Left lung (tissue), 10 donors: ENCODE results near the gene FCAMR. TPM values are rescaled to one million over a fixed set of nuclear protein-coding genes. Genes with fewer than 3 reads are reported as not detected.

ENCODE experiments used
- ATAC-seq: fragments of 200-7000 bp; cut with Tn5 transposase; one replicate; pipeline ENCODE4 v1.9.1; 2020; ENCODE audit warnings: moderate library complexity
- DNase-seq, 4 donors: peaks; one replicate each; pipeline ENCODE4 v3.0.0-alpha.2; 2013 to 2020
- H3K27ac ChIP-seq, 2 donors: fragments of 200-600 bp; sonication (generic) in 1 of 2; one replicate each; pipeline versions ENCODE4 v1.5.0 to v1.8.0; 2020 to 2021
- H3K27me3 ChIP-seq, 2 donors: fragments of 200-600 bp; sonication (generic) in 1 of 2; one replicate each; pipeline versions ENCODE4 v1.5.0 to v1.8.0; 2020 to 2021
- H3K36me3 ChIP-seq, 2 donors: fragments of 200-600 bp; sonication (generic) in 1 of 2; one replicate each; pipeline versions ENCODE4 v1.5.0 to v1.8.0; 2020 to 2021
- H3K4me1 ChIP-seq, 2 donors: fragments of 200-600 bp; one replicate each; pipeline ENCODE4 v1.8.0; 2021
- H3K4me3 ChIP-seq, 2 donors: fragments of 200-600 bp; sonication (generic) in 1 of 2; one replicate each; pipeline versions ENCODE4 v1.5.0 to v1.8.0; 2020 to 2021; ENCODE audit warnings: mild to moderate bottlenecking in 1 of 2
- H3K9me3 ChIP-seq, 2 donors: fragments of 200-600 bp; sonication (generic) in 1 of 2; one replicate each; pipeline versions ENCODE4 v1.5.0 to v1.8.0; 2020 to 2021
- intact Hi-C, 2 donors: fragments of 100-400 bp; cut with DNase I; formaldehyde crosslinking; loops; one replicate each; pipeline versions ENCODE4 v1.11.2 to v1.14.2; 2022
- polyA plus RNA-seq, 6 donors: library from polyadenylated mRNA; unstranded; fragments of 120-200 nt; gene quantifications; one replicate each; pipeline ENCODE4 v1.2.1, GENCODE V29; 2013; ENCODE audit not compliant: insufficient read length in 6 of 6
- total RNA-seq, 2 donors: library from RNA; stranded (reverse); fragmentation: NEBNext Ultra II Directional; extraction: Animal tissue kit (Norgen Biotek cat#: 25700); gene quantifications; one replicate each; pipeline ENCODE4 v1.2.1, GENCODE V29; 2021
- TF ChIP-seq, protein P1 (sequence below), 2 donors: fragments of 200-600 bp; sonication (generic) in 1 of 2; IDR thresholded peaks; one replicate each; pipeline versions ENCODE4 v1.5.0 to v1.8.0; 2021; ENCODE audit warnings: antibody characterized with exemption in 2 of 2
- donor health status: DM: no; HTN: yes; CAD: no.
- donor health status: DM: no; HTN: no; CAD: no.

The FCAMR gene
- total and polyA plus RNA-seq, 8 donors: 0.07 to 0.18 (median 0.07) TPM; not detected in 5

DNA sequence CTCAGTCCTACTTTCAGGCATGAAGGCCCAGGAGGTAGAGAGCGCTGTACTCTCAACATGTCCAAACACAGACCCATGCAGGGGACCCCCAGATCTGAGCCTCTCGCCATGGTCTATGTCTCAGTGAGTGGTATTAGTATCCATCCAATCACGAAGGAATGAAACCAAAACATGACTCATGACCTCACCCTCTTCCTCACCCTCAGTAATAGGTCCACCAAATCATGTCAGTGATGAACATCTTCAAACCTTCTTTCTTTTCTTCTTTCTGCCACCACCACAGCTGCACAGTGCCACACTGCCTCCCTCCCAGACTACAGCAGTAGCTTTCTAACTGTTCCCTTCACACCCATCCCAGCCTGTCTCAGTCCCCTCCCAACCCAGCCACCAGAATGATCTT is 45.5 kb upstream of the FCAMR start:
- Histone ChIP-seq H3K36me3 (no peaks in the 10 kb centered on the region), H3K4me1 (peaks cover 0 to 6% of the 10 kb centered on the region in 2 donors), H3K9me3 (no peaks in the 10 kb centered on the region), H3K4me3 (no peak overlapping the region), H3K27me3 (no peaks in the 10 kb centered on the region), H3K27ac (no peak overlapping the region)
- TF ChIP-seq, protein P1, sequence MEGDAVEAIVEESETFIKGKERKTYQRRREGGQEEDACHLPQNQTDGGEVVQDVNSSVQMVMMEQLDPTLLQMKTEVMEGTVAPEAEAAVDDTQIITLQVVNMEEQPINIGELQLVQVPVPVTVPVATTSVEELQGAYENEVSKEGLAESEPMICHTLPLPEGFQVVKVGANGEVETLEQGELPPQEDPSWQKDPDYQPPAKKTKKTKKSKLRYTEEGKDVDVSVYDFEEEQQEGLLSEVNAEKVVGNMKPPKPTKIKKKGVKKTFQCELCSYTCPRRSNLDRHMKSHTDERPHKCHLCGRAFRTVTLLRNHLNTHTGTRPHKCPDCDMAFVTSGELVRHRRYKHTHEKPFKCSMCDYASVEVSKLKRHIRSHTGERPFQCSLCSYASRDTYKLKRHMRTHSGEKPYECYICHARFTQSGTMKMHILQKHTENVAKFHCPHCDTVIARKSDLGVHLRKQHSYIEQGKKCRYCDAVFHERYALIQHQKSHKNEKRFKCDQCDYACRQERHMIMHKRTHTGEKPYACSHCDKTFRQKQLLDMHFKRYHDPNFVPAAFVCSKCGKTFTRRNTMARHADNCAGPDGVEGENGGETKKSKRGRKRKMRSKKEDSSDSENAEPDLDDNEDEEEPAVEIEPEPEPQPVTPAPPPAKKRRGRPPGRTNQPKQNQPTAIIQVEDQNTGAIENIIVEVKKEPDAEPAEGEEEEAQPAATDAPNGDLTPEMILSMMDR (IDR thresholded peaks at IDR 0.05): no peak
- no peak for DNase-seq
- intact Hi-C loops: no loop called here
- ATAC-seq: no peak

DNA sequence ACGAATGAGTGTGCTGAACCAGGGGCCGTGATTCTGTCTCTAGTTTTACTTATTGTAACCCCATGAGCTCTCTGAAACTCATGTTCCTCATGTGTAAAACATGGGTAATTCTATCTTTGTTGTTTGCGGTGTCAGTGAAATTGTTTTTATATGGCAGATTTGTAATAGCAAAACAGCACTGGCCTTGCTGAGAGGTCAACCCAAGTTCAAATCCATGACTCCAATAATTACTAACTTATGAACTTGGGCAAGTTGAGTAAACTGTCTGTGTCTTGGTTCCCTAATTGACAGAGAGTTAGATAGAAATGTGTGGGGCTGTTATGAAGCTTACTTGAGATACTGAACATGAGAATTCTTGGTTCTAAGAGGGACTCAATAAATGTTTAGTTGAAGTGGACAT is 44.5 kb upstream of the FCAMR start:
- Histone ChIP-seq H3K27me3 (no peaks in the 10 kb centered on the region), H3K4me1 (peaks cover 0 to 4% of the 10 kb centered on the region in 2 donors), H3K36me3 (no peaks in the 10 kb centered on the region), H3K9me3 (no peaks in the 10 kb centered on the region), H3K4me3 (no peak overlapping the region), H3K27ac (no peak overlapping the region)
- TF ChIP-seq, protein P1 (IDR thresholded peaks at IDR 0.05): no peak
- ATAC-seq: no peak
- intact Hi-C loops: no loop called here
- no peak for DNase-seq

DNA sequence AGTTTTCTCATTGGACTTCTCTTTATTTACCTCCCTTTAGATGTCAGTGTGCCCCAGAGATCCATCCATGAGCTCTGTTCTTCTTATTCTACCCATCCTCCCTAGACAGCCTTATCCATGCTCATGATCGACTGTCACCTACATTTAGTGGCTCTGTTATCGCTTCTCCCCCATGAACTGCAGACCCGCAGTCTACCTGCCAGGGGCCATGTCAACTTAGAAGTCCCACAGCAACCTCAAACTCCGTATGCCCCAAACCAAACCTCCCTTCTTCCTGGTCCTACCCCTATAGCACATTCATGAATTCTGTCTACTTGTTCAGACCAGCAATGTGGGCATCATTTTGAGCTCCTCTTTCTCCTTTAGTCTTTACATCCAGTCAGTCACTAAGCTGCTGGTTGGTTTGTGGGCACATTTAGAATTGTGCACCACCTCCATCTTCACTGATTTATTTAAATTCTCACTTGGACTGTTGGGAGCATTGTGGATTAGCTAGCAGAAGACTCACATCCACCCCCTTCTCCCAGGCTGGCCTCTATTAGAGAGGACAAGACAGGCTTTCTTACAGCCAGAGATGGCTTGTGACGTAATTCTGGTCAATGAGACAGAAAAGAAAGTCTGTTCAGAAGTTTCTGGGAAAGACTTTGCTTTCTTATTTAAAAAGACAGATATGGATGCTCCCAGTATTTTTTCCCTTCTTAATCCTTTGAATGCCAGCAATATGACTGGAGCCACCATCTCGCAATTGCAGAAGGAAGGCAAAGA is 43.2 kb upstream of the FCAMR start:
- Histone ChIP-seq H3K27ac (no peak overlapping the region), H3K36me3 (no peaks in the 10 kb centered on the region), H3K9me3 (no peaks in the 10 kb centered on the region), H3K4me3 (no peak overlapping the region), H3K27me3 (no peaks in the 10 kb centered on the region), H3K4me1 (peaks cover 0 to 4% of the 10 kb centered on the region in 2 donors)
- DNase-seq (no peak), ATAC-seq (no peak)
- TF ChIP-seq, protein P1 (IDR thresholded peaks at IDR 0.05): no peak
- intact Hi-C loops: no loop called here

DNA sequence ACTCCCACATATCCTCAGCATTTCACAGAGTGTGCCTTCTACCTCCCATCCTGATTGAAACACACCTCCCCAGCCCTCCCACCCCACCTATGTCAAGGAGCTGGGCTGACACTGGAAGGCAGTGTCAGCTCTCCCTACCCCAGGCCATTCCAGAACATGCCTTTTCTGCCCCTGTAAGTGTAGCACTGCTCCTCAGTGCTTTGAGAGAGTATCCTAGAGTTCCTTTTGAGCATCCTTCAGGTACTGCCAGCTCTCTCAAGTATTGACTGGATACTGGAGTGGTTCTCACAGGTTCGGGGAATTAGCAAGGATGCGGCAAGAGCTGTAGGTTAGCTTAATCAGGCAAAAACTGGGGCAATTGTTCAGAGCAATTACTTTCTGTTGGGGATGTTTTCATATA is 40.5 kb upstream of the FCAMR start:
- Histone ChIP-seq H3K27ac (peak overlapping the region; percentile 48 to 69), H3K4me3 (no peak overlapping the region), H3K9me3 (no peaks in the 10 kb centered on the region), H3K36me3 (no peaks in the 10 kb centered on the region), H3K27me3 (no peaks in the 10 kb centered on the region), H3K4me1 (peaks cover 0 to 5% of the 10 kb centered on the region in 2 donors)
- TF ChIP-seq, protein P1 (IDR thresholded peaks at IDR 0.05): no peak
- ATAC-seq: peak; percentile 71
- DNase-seq: no peak
- intact Hi-C loops: no loop called here

DNA sequence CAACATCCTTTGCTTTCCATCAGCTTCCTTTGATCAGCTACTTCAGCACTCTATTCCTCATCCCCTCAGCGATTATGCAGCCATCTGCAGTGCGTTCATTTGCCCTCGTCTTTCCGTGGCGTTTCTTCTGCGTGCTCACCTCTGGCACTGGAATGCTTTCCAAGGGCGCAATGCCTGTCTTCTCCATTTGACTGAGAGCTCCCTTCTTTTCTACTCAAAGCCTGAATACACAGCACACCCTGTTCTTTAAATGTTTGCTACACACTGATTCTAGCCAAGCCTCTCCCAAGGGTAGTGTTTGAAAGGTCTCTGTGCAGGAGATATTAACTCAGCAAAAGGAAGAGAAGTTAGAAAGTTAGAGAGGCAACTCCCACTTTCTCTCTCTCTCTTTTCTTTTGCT is 39.7 kb upstream of the FCAMR start:
- Histone ChIP-seq H3K4me3 (no peak overlapping the region), H3K36me3 (no peaks in the 10 kb centered on the region), H3K4me1 (peaks cover 5 to 11% of the 10 kb centered on the region in 2 donors), H3K27me3 (no peaks in the 10 kb centered on the region), H3K27ac (peak overlapping the region; percentile 48 to 69), H3K9me3 (no peaks in the 10 kb centered on the region)
- intact Hi-C loops: no loop called here
- ATAC-seq (peak; percentile 77), DNase-seq (no peak)
- TF ChIP-seq, protein P1 (IDR thresholded peaks at IDR 0.05): no peak
